GM10248 (cell line): Measurements from ENCODE around the gene KCNH1.

Experiments
- CTCF ChIA-PET: fragments of 300-600 bp; sonication (Branson Sonifier 250); formaldehyde crosslinking; extraction: SDS; loops from one replicate; lab custom pipeline; 2021; ENCODE audit warnings: antibody characterized with exemption; lab: Yijun Ruan, JAX
- POLR2A ChIA-PET: fragments of 350-650 bp; sonication (Branson Sonifier 250); formaldehyde crosslinking; extraction: SDS; loops from one replicate; lab custom pipeline; 2020; ENCODE audit warnings: antibody characterized with exemption; lab: Yijun Ruan, JAX
- DNase-seq: peaks from one replicate; pipeline ENCODE4 v3.0.0; 2012; ENCODE audit errors: extremely low spot score
- CTCF ChIP-seq: IDR thresholded peaks from 2 replicates; pipeline ENCODE4 v1.5.1; 2012; ENCODE audit warnings: mild to moderate bottlenecking, low read depth; ENCODE audit errors: extremely low read depth, missing control alignments, control extremely low read depth

Gene KCNH1

GRCh38 chr1:210652329-210652954 lies 481.5 kb downstream of the KCNH1 start:
- TF ChIP-seq CTCF: no peak
- ChIA-PET CTCF (no interaction called here), POLR2A (interaction anchor here (0.6 kb wide), 1 partner anchor 76 kb away, joined by 3 read pairs; no protein-coding TSS in a partner anchor)
- DNase-seq: no peak

GRCh38 chr1:210650403-210650802 lies 483.5 kb downstream of the KCNH1 start:
- DNase-seq: no peak
- TF ChIP-seq CTCF: no peak
- ChIA-PET CTCF (interaction anchor here (1.6 kb wide), 1 partner anchor 26 kb away, joined by 3 read pairs; no protein-coding TSS in a partner anchor), POLR2A (no interaction called here)

- CTCF ChIA-PET: no interaction called here
These were observed 485.2 kb downstream of the KCNH1 start for GRCh38 chr1:210648588-210649269.

GRCh38 chr1:210647406-210648333 lies 486.3 kb downstream of the KCNH1 start:
- ChIA-PET POLR2A (no interaction called here), CTCF (no interaction called here)
- DNase-seq: no peak
- TF ChIP-seq CTCF: no peak

More at GRCh38 chr1:210648588-210649269, 485.2 kb downstream of the KCNH1 start:
- TF ChIP-seq CTCF: no peak
- no peak for DNase-seq
- POLR2A ChIA-PET: no interaction called here

GRCh38 chr1:210646258-210646616 lies 487.7 kb downstream of the KCNH1 start:
- CTCF ChIA-PET: no interaction called here
- TF ChIP-seq CTCF: no peak
- POLR2A ChIA-PET: no interaction called here
- DNase-seq: no peak

- no peak for DNase-seq
- CTCF ChIA-PET: no interaction called here
- no peak for TF ChIP-seq CTCF
- POLR2A ChIA-PET: no interaction called here
These were observed 488.2 kb downstream of the KCNH1 start for GRCh38 chr1:210645582-210646257.
